NCI-H2196 (cell line): ENCODE results near the gene EPHA8.

Experiments used
- DNase-seq: peaks from one replicate; lab custom pipeline; 2025; ENCODE audit not compliant: unreplicated experiment; lab: John Stamatoyannopoulos, UW

Gene EPHA8

GRCh38 chr1:22562584-22563583 lies at the start of gene EPHA8:
TSS of gene EPHA8 (plus strand) at chr1:22563489. CDS start at chr1:22563636, 147 bp downstream.
- DNase-seq, result peak; percentile 17

- no peak for DNase-seq
Observed at GRCh38 chr1:22516906-22517571, 46.2 kb upstream of the EPHA8 start.

- no peak for DNase-seq
Observed at GRCh38 chr1:22517956-22518355, 45.3 kb upstream of the EPHA8 start.

GRCh38 chr1:22518379-22518778 lies 44.9 kb upstream of the EPHA8 start:
- DNase-seq, result peak; percentile 41

GRCh38 chr1:22520871-22521270 lies 42.4 kb upstream of the EPHA8 start:
- no peak for DNase-seq

GRCh38 chr1:22521692-22522091 lies 41.6 kb upstream of the EPHA8 start:
- no peak for DNase-seq

GRCh38 chr1:22522221-22522743 lies 41.0 kb upstream of the EPHA8 start:
- no peak for DNase-seq

GRCh38 chr1:22524481-22524880 lies 38.8 kb upstream of the EPHA8 start:
- no peak for DNase-seq

GRCh38 chr1:22525211-22525610 lies 38.1 kb upstream of the EPHA8 start:
- DNase-seq, result no peak

GRCh38 chr1:22525646-22526045 lies 37.6 kb upstream of the EPHA8 start:
- DNase-seq, result no peak

GRCh38 chr1:22526098-22526497 lies 37.2 kb upstream of the EPHA8 start:
- DNase-seq, result no peak

GRCh38 chr1:22526677-22527076 lies 36.6 kb upstream of the EPHA8 start:
- no peak for DNase-seq

- DNase-seq, result peak; percentile 33
Observed at GRCh38 chr1:22527122-22527521, 36.2 kb upstream of the EPHA8 start.

GRCh38 chr1:22527555-22528296 lies 35.6 kb upstream of the EPHA8 start:
- DNase-seq, result peak; percentile 33

- no peak for DNase-seq
Observed at GRCh38 chr1:22528451-22528850, 34.8 kb upstream of the EPHA8 start.

- no peak for DNase-seq
Observed at GRCh38 chr1:22529901-22530621, 33.2 kb upstream of the EPHA8 start.

- no peak for DNase-seq
Observed at GRCh38 chr1:22530715-22531114, 32.6 kb upstream of the EPHA8 start.

GRCh38 chr1:22531251-22531650 lies 32.0 kb upstream of the EPHA8 start:
- no peak for DNase-seq

GRCh38 chr1:22533244-22533895 lies 29.9 kb upstream of the EPHA8 start:
- no peak for DNase-seq

GRCh38 chr1:22534951-22535350 lies 28.3 kb upstream of the EPHA8 start:
- DNase-seq, result no peak
